Measurements from ENCODE around the gene RSPH4A. TPM values are rescaled to one million over a fixed set of nuclear protein-coding genes. Genes with fewer than 3 reads are reported as not detected.

RSPH4A gene
- total and polyA plus RNA-seq, 9 donors, result 0.52 to 17.9 (median 2.3) TPM

- Histone ChIP-seq H3K9me3 (no peaks in the 10 kb centered on the region), H3K4me3 (no peak overlapping the region), H3K27me3 (no peaks in the 10 kb centered on the region), H3K4me1 (ENCODE audit: insufficient read depth) (peaks cover 1% of the 10 kb centered on the region), H3K36me3 (no peaks in the 10 kb centered on the region), H3K27ac (no peak overlapping the region)
- TF ChIP-seq EP300 (IDR thresholded peaks at IDR 0.05) (no peak), CTCF (IDR thresholded peaks at IDR 0.05) (no peak), POLR2A (IDR thresholded peaks at IDR 0.05) (no peak)
- no peak for DNase-seq
- intact Hi-C loops (cut with DNase I), result no loop called here
Measured at GRCh38 chr6:116578335-116578734, 37.9 kb upstream of the RSPH4A start.

DNA sequence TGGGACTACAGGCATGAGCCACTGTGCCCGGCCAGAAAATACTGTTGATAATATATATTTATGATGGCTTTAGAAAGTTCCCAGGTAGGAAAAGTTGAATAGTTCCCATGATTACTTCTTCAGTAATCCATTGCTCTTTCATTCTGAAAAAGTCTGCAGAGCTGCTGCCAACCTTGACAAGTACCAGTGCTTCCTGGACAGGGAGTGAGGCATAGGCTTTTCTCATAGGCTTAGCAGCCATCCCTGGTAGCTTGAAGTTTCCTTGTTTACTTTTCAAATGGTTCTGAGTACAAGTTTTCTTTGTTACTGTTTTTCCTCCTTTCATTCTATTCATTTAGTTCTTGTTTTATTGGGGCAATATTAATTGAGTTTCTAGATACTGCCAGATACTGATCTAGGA, 37.1 kb upstream of the RSPH4A start:
- H3K36me3 ChIP-seq, result no peaks in the 10 kb centered on the region
- WGBS, 3 donors, result 81 to 100% (median 85%) methylated on average over 1 of the region's 1 CpG
- no peaks in the 10 kb centered on the region for H3K27me3 ChIP-seq
- no peak for DNase-seq
- no peaks in the 10 kb centered on the region for H3K9me3 ChIP-seq
- no peak overlapping the region for H3K27ac ChIP-seq
- TF ChIP-seq EP300 (IDR thresholded peaks at IDR 0.05) (no peak), CTCF (IDR thresholded peaks at IDR 0.05) (no peak), POLR2A (IDR thresholded peaks at IDR 0.05) (no peak)
- H3K4me3 ChIP-seq, result no peak overlapping the region
- peaks cover 1% of the 10 kb centered on the region for H3K4me1 ChIP-seq (ENCODE audit: insufficient read depth)
- intact Hi-C loops (cut with DNase I), result no loop called here

DNA sequence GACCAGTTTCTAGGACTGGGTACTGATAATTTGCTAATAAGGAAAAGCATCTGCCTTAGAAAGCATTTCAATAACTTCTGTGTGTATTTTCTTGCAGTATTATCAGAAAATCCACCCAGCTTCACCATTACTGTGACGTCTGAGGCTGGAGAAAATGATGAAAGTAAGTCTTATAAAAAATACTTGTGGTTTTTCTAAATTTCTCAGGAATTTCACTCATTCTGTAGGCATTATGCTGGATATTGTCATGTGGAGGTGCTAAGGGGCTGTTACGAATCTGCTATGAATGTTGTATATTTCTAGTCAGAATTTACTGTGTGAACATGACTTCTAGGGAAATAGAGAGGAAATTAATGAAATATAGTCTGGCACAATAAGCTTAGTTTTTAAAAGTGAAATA, 36.1 kb upstream of the RSPH4A start:
- no peak overlapping the region for H3K27ac ChIP-seq
- TF ChIP-seq EP300 (IDR thresholded peaks at IDR 0.05) (no peak), POLR2A (IDR thresholded peaks at IDR 0.05) (no peak), CTCF (IDR thresholded peaks at IDR 0.05) (no peak)
- H3K4me1 ChIP-seq (ENCODE audit: insufficient read depth), result peaks cover 1% of the 10 kb centered on the region
- DNase-seq, result no peak
- no peak overlapping the region for H3K4me3 ChIP-seq
- intact Hi-C loops (cut with DNase I), result no loop called here
- no peaks in the 10 kb centered on the region for H3K9me3 ChIP-seq
- 76 to 84% (median 79%) methylated on average over 2 of the region's 2 CpGs for WGBS, 3 donors
- H3K36me3 ChIP-seq, result no peaks in the 10 kb centered on the region
- no peaks in the 10 kb centered on the region for H3K27me3 ChIP-seq

DNA sequence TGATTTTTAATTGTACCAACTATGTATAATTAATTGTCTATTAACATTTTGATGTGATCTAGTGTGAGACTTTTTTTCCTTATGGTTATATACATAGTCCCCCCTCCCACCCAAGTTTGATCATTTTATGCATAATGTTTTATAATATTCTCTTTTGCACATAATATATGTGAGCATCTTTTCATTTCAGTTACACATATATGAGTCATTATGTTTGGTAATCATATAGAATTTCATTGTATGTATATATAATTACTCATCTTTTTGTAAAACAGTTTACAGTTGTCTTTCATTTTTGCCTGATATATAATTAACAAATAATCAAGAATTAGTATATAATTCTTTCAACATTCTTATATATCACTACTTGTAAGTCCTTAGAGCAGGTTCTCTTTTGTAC, 30.0 kb upstream of the RSPH4A start:
- no peaks in the 10 kb centered on the region for H3K9me3 ChIP-seq
- DNase-seq, result no peak
- intact Hi-C loops (cut with DNase I), result no loop called here
- TF ChIP-seq EP300 (IDR thresholded peaks at IDR 0.05) (no peak), CTCF (IDR thresholded peaks at IDR 0.05) (no peak), POLR2A (IDR thresholded peaks at IDR 0.05) (no peak)
- H3K4me3 ChIP-seq, result no peak overlapping the region
- no peak overlapping the region for H3K27ac ChIP-seq
- no peaks in the 10 kb centered on the region for H3K36me3 ChIP-seq
- no peaks in the 10 kb centered on the region for H3K27me3 ChIP-seq
- H3K4me1 ChIP-seq (ENCODE audit: insufficient read depth), result no peaks in the 10 kb centered on the region

GRCh38 chr6:116586738-116587137, 29.5 kb upstream of the RSPH4A start:
- intact Hi-C loops (cut with DNase I), result no loop called here
- no peak for TF ChIP-seq EP300 (IDR thresholded peaks at IDR 0.05)
- TF ChIP-seq POLR2A (IDR thresholded peaks at IDR 0.05), result no peak
- TF ChIP-seq CTCF (IDR thresholded peaks at IDR 0.05), result no peak
- Histone ChIP-seq H3K27ac (no peak overlapping the region), H3K36me3 (no peaks in the 10 kb centered on the region), H3K27me3 (no peaks in the 10 kb centered on the region), H3K4me1 (ENCODE audit: insufficient read depth) (no peaks in the 10 kb centered on the region), H3K9me3 (no peaks in the 10 kb centered on the region), H3K4me3 (no peak overlapping the region)
- DNase-seq, result no peak
- 95 to 99% (median 96%) methylated on average over 2 of the region's 2 CpGs for WGBS, 3 donors
